VCaP (cell line): ENCODE results near the gene LASP1.

ENCODE experiments used
- H3K27ac ChIP-seq: fragments of 450-650 bp; 2 replicates; pipeline ENCODE4 v1.5.1; 2017
- CTCF ChIP-seq: fragments of 450-650 bp; conservative IDR thresholded peaks from 2 replicates; pipeline ENCODE4 v1.5.1; 2017; ENCODE audit warnings: mild to moderate bottlenecking, moderate library complexity

The LASP1 gene

GRCh38 chr17:38879878-38880665, 10.2 kb downstream of the LASP1 start:
- no peak for TF ChIP-seq CTCF
- H3K27ac ChIP-seq: no peak overlapping the region

- H3K27ac ChIP-seq: no peak overlapping the region
- TF ChIP-seq CTCF: no peak
These were observed 11.8 kb downstream of the LASP1 start for GRCh38 chr17:38881600-38882191.

GRCh38 chr17:38882870-38883269, 13.0 kb downstream of the LASP1 start:
- TF ChIP-seq CTCF: no peak
- no peak overlapping the region for H3K27ac ChIP-seq

- TF ChIP-seq CTCF: no peak
- H3K27ac ChIP-seq: no peak overlapping the region
These were observed 14.0 kb downstream of the LASP1 start for GRCh38 chr17:38883592-38884526.

- no peak overlapping the region for H3K27ac ChIP-seq
- TF ChIP-seq CTCF: no peak
These were observed 15.3 kb downstream of the LASP1 start for GRCh38 chr17:38885044-38885727.

GRCh38 chr17:38885728-38886642, 16.1 kb downstream of the LASP1 start:
- H3K27ac ChIP-seq: no peak overlapping the region
- no peak for TF ChIP-seq CTCF
